CD1c-positive myeloid dendritic cell (primary cell): ENCODE data around the gene MMADHC.

Experiments used
- DNase-seq: peaks from one replicate; pipeline ENCODE4 v3.0.0-alpha.2; 2016; ENCODE audit errors: extremely low spot score

MMADHC gene

GRCh38 chr2:149587220-149587949 is at the start of gene MMADHC:
Gene MMADHC, minus strand, starts transcription at chr2:149587775. Its CDS starts 678 bp downstream, at chr2:149587097.
- DNase-seq, result peak; percentile 96

GRCh38 chr2:149634103-149634502 is 46.5 kb upstream of the MMADHC start:
- DNase-seq, result no peak

GRCh38 chr2:149630445-149630844 is 42.9 kb upstream of the MMADHC start:
- no peak for DNase-seq

GRCh38 chr2:149629026-149629425 is 41.5 kb upstream of the MMADHC start:
- no peak for DNase-seq

- DNase-seq, result peak; percentile 35
Observed at GRCh38 chr2:149627111-149627801, 39.7 kb upstream of the MMADHC start.

GRCh38 chr2:149625671-149626070 is 38.1 kb upstream of the MMADHC start:
- DNase-seq, result no peak

- DNase-seq, result no peak
Observed at GRCh38 chr2:149625271-149625670, 37.7 kb upstream of the MMADHC start.

GRCh38 chr2:149622343-149622742 is 34.8 kb upstream of the MMADHC start:
- DNase-seq, result no peak

GRCh38 chr2:149617476-149617875 is 29.9 kb upstream of the MMADHC start:
- no peak for DNase-seq

- no peak for DNase-seq
Observed at GRCh38 chr2:149616681-149617456, 29.3 kb upstream of the MMADHC start.

GRCh38 chr2:149613704-149614103 is 26.1 kb upstream of the MMADHC start:
- DNase-seq, result no peak

- DNase-seq, result no peak
Observed at GRCh38 chr2:149612122-149612521, 24.5 kb upstream of the MMADHC start.

- no peak for DNase-seq
Observed at GRCh38 chr2:149611100-149611820, 23.7 kb upstream of the MMADHC start.

- DNase-seq, result no peak
Observed at GRCh38 chr2:149606251-149606811, 18.8 kb upstream of the MMADHC start.

- DNase-seq, result no peak
Observed at GRCh38 chr2:149603248-149603647, 15.7 kb upstream of the MMADHC start.

GRCh38 chr2:149601141-149601796 is 13.7 kb upstream of the MMADHC start:
- peak; percentile 16 for DNase-seq

GRCh38 chr2:149597668-149598326 is 10.2 kb upstream of the MMADHC start:
- peak; percentile 81 for DNase-seq

GRCh38 chr2:149597050-149597667 is 9.6 kb upstream of the MMADHC start:
- no peak for DNase-seq

- no peak for DNase-seq
Observed at GRCh38 chr2:149596471-149596870, 8.9 kb upstream of the MMADHC start.
